Measurements from ENCODE around the gene IL17RE. TPM values are rescaled to one million over a fixed set of nuclear protein-coding genes. Genes with fewer than 3 reads are reported as not detected.

IL17RE gene
- total and polyA plus RNA-seq, 2 of the 13 experiments (the other 11 are each of a cell fraction or from before 2014, with no cell fraction given): 14.5 to 24.1 TPM

- TF ChIP-seq TRIM22 (IDR thresholded peaks at IDR 0.05) (no peak), MLLT10 (CRISPR knock-in tag; IDR thresholded peaks at IDR 0.05) (no peak), ZNF563 (CRISPR knock-in tag; IDR thresholded peaks at IDR 0.05) (no peak), HCFC1 (IDR thresholded peaks at IDR 0.05; ENCODE audit: low read depth, low read length) (no peak), ZNF34 (CRISPR knock-in tag; IDR thresholded peaks at IDR 0.05; ENCODE audit: borderline replicate concordance) (peak; percentile 2; the same call in 1 of the 2 replicates), GTF3A (CRISPR knock-in tag; conservative IDR thresholded peaks at IDR 0.05) (no peak), MXI1 (IDR thresholded peaks at IDR 0.05; ENCODE audit: borderline replicate concordance, low read depth, low read length) (no peak), ZNF792 (CRISPR knock-in tag; IDR thresholded peaks at IDR 0.05) (no peak), ZBTB3 (CRISPR knock-in tag; IDR thresholded peaks at IDR 0.05; ENCODE audit: borderline replicate concordance, low read depth) (no peak), NONO (IDR thresholded peaks at IDR 0.05) (no peak), NONO (CRISPR knock-in tag; conservative IDR thresholded peaks at IDR 0.05) (no peak), ZSCAN31 (CRISPR knock-in tag; IDR thresholded peaks at IDR 0.05; ENCODE audit: low read depth) (peak; percentile 18; the same call in 1 of the 2 replicates), TARDBP (CRISPR knock-in tag; IDR thresholded peaks at IDR 0.05) (no peak), MEF2D (CRISPR knock-in tag; IDR thresholded peaks at IDR 0.05) (peak; percentile 45; the same call in 1 of the 2 replicates), ZNF296 (CRISPR knock-in tag; conservative IDR thresholded peaks at IDR 0.05) (0 out of 2 replicates have a peak, but pooled peaks have one; percentile 77), SIN3A (IDR thresholded peaks at IDR 0.05; ENCODE audit: borderline replicate concordance, low read depth, low read length) (0 out of 2 replicates have a peak, but pooled peaks have one; percentile 14), ZNF674 (CRISPR knock-in tag; IDR thresholded peaks at IDR 0.05; ENCODE audit: low read depth) (no peak)
- TF ChIP-seq, protein P1, sequence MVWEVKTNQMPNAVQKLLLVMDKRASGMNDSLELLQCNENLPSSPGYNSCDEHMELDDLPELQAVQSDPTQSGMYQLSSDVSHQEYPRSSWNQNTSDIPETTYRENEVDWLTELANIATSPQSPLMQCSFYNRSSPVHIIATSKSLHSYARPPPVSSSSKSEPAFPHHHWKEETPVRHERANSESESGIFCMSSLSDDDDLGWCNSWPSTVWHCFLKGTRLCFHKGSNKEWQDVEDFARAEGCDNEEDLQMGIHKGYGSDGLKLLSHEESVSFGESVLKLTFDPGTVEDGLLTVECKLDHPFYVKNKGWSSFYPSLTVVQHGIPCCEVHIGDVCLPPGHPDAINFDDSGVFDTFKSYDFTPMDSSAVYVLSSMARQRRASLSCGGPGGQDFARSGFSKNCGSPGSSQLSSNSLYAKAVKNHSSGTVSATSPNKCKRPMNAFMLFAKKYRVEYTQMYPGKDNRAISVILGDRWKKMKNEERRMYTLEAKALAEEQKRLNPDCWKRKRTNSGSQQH (CRISPR knock-in tag; IDR thresholded peaks at IDR 0.05; ENCODE audit: low read depth): no peak
- TF ChIP-seq, protein P2, sequence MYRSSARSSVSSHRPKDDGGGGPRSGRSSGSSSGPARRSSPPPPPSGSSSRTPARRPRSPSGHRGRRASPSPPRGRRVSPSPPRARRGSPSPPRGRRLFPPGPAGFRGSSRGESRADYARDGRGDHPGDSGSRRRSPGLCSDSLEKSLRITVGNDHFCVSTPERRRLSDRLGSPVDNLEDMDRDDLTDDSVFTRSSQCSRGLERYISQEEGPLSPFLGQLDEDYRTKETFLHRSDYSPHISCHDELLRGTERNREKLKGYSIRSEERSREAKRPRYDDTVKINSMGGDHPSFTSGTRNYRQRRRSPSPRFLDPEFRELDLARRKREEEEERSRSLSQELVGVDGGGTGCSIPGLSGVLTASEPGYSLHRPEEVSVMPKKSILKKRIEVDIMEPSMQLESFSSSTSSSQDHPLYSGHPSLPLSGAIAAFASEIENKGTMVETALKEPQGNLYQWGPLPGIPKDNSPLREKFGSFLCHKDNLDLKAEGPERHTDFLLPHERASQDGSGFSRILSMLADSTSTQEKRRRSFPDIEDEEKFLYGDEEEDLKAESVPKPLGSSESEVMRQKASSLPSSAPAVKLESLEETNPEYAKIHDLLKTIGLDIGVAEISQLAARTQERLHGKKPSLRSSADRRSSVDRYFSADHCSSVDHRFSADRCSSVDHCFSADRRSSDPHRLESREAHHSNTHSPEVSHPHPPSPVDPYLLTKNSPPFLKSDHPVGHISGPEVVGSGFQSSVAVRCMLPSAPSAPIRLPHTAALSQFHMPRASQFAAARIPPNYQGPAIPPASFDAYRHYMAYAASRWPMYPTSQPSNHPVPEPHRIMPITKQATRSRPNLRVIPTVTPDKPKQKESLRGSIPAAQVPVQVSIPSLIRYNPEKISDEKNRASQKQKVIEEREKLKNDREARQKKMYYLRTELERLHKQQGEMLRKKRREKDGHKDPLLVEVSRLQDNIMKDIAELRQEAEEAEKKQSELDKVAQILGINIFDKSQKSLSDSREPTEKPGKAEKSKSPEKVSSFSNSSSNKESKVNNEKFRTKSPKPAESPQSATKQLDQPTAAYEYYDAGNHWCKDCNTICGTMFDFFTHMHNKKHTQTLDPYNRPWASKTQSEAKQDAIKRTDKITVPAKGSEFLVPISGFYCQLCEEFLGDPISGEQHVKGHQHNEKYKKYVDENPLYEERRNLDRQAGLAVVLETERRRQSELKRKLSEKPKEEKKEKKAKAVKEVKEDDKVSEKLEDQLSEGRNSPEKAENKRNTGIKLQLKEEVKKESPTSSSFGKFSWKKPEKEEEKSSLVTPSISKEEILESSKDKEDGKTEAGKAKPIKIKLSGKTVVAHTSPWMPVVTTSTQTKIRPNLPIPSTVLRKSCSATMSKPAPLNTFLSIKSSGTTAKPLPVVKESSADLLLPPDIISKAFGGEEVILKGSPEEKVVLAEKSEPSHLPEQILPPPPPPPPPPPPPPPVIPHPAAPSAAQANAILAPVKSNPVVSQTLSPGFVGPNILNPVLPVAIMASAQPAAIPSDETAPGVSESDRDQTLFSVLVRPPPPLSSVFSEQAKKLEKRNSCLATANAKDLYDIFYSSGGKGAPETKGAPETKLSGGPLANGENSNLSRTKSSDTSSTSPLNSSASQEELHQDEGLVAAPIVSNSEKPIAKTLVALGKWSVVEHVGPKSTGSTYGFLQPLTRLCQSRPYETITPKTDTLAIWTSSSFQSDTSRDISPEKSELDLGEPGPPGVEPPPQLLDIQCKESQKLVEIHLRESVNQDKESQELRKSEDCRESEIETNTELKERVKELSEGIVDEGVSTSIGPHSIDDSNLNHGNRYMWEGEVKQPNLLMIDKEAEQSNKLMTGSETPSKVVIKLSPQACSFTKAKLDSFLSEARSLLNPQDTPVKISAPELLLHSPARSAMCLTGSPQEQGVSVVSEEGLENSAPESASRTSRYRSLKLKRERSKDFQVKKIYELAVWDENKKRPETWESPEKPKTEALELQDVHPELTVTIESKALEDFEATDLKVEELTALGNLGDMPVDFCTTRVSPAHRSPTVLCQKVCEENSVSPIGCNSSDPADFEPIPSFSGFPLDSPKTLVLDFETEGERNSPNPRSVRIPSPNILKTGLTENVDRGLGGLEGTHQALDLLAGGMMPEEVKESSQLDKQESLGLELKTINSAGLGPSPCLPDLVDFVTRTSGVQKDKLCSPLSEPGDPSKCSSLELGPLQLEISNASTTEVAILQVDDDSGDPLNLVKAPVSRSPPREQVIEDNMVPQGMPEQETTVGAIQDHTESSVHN (CRISPR knock-in tag; IDR thresholded peaks at IDR 0.05): no peak
Observed at GRCh38 chr3:9902372-9903237, at the start of gene IL17RE (continued).

Data from HepG2 (cell line).